K562 (cell line): ENCODE data around the gene TTC28. TPM values are rescaled to one million over a fixed set of nuclear protein-coding genes. Genes with fewer than 3 reads are reported as not detected.

ENCODE experiments used
- NR2C1 ChIP-seq, 2 experiments: fragments of 450-650 bp; IDR thresholded peaks; 2 replicates each; pipeline ENCODE4 v1.6.1; 2017; ENCODE audit warnings: mild to moderate bottlenecking in 2 of 2, antibody characterized with exemption in 1 of 2, inconsistent platforms in 1 of 2, missing compliant biosample characterization in 1 of 2, missing genetic modification characterization in 1 of 2
- ZNF316 ChIP-seq: fragments of 450-650 bp; IDR thresholded peaks from 2 replicates; pipeline ENCODE4 v1.6.1; 2016
- polyA plus RNA-seq, 8 experiments: library from polyadenylated mRNA; depleted of rRNA in 4 of 8; stranded (reverse) in 5 of 8; unstranded in 3 of 8; fragments of >200 nt; fragmentation: Nextera tagmentation in 2 of 8; fragmentation: Illumina TruSeq in 1 of 8; extraction: Ambion mirVana in 2 of 8; extraction: Trizol in 1 of 8; gene quantifications; 2 replicates each; pipeline versions ENCODE4 v1.2.1 to v1.2.3, GENCODE V29; 2011 to 2014; ENCODE audit warnings: inconsistent platforms in 1 of 8, missing spikeins in 1 of 8
- total RNA-seq, 7 experiments: library from RNA; depleted of rRNA in 6 of 7; stranded (reverse); fragments of >200 nt in 6 of 7; fragmentation: Illumina TruSeq in 2 of 7; extraction: Trizol in 2 of 7; gene quantifications; 2 replicates each; pipeline versions ENCODE4 v1.2.1 to v1.2.3, GENCODE V29; 2011 to 2021; ENCODE audit warnings: low replicate concordance in 1 of 7
- TF ChIP-seq, protein P1 (sequence below): fragments of 450-650 bp; IDR thresholded peaks from 2 replicates; pipeline ENCODE4 v1.6.1; 2016; ENCODE audit warnings: mild to moderate bottlenecking, moderate library complexity
- TF ChIP-seq, protein P2 (sequence below): fragments of 450-650 bp; formaldehyde crosslinking; IDR thresholded peaks from 2 replicates; pipeline ENCODE4 v1.4.0; 2020; ENCODE audit warnings: mild to moderate bottlenecking
- TF ChIP-seq, protein P3 (sequence below): fragments of 450-650 bp; IDR thresholded peaks from 2 replicates; pipeline ENCODE4 v1.7.1; 2018; ENCODE audit warnings: mild to moderate bottlenecking, low read depth; ENCODE audit not compliant: partially characterized antibody
- TF ChIP-seq, protein P4 (sequence below): fragments of 250-450 bp; sonication (Bioruptor Pico); IDR thresholded peaks from 2 replicates; pipeline ENCODE4 v1.5.0; 2021
- TF ChIP-seq, protein P5 (sequence below): fragments of 250-450 bp; sonication (Bioruptor Pico); IDR thresholded peaks from 2 replicates; pipeline ENCODE4 v1.9.0; 2021; ENCODE audit warnings: mild to moderate bottlenecking, inconsistent platforms

TTC28 gene
- total and polyA plus RNA-seq, 9 of the 15 experiments (the other 6 are each of a cell fraction or from before 2014, with no cell fraction given): 0.22 to 10.7 (median 3.1) TPM

DNA sequence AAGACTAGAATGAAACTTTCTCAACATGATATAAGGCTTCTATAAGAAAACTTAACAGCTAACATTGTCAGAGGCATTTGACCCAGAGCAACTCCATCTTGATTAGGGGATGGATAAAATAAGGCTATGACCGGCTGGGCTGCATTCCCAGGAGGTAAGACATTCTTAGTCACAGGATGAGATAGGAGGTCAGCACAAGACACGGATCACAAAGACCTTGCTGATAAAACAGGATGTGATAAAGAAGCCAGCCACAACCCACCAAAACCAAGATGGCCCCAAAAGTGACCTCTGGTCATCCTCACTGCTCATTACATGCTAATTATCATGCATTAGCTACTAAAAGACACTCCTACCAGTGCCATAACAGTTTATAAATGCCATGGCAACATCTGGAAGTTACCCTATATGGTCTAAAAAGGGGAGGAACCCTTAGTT lies 135.2 kb downstream of the TTC28 start (continued):
- TF ChIP-seq, protein P1, sequence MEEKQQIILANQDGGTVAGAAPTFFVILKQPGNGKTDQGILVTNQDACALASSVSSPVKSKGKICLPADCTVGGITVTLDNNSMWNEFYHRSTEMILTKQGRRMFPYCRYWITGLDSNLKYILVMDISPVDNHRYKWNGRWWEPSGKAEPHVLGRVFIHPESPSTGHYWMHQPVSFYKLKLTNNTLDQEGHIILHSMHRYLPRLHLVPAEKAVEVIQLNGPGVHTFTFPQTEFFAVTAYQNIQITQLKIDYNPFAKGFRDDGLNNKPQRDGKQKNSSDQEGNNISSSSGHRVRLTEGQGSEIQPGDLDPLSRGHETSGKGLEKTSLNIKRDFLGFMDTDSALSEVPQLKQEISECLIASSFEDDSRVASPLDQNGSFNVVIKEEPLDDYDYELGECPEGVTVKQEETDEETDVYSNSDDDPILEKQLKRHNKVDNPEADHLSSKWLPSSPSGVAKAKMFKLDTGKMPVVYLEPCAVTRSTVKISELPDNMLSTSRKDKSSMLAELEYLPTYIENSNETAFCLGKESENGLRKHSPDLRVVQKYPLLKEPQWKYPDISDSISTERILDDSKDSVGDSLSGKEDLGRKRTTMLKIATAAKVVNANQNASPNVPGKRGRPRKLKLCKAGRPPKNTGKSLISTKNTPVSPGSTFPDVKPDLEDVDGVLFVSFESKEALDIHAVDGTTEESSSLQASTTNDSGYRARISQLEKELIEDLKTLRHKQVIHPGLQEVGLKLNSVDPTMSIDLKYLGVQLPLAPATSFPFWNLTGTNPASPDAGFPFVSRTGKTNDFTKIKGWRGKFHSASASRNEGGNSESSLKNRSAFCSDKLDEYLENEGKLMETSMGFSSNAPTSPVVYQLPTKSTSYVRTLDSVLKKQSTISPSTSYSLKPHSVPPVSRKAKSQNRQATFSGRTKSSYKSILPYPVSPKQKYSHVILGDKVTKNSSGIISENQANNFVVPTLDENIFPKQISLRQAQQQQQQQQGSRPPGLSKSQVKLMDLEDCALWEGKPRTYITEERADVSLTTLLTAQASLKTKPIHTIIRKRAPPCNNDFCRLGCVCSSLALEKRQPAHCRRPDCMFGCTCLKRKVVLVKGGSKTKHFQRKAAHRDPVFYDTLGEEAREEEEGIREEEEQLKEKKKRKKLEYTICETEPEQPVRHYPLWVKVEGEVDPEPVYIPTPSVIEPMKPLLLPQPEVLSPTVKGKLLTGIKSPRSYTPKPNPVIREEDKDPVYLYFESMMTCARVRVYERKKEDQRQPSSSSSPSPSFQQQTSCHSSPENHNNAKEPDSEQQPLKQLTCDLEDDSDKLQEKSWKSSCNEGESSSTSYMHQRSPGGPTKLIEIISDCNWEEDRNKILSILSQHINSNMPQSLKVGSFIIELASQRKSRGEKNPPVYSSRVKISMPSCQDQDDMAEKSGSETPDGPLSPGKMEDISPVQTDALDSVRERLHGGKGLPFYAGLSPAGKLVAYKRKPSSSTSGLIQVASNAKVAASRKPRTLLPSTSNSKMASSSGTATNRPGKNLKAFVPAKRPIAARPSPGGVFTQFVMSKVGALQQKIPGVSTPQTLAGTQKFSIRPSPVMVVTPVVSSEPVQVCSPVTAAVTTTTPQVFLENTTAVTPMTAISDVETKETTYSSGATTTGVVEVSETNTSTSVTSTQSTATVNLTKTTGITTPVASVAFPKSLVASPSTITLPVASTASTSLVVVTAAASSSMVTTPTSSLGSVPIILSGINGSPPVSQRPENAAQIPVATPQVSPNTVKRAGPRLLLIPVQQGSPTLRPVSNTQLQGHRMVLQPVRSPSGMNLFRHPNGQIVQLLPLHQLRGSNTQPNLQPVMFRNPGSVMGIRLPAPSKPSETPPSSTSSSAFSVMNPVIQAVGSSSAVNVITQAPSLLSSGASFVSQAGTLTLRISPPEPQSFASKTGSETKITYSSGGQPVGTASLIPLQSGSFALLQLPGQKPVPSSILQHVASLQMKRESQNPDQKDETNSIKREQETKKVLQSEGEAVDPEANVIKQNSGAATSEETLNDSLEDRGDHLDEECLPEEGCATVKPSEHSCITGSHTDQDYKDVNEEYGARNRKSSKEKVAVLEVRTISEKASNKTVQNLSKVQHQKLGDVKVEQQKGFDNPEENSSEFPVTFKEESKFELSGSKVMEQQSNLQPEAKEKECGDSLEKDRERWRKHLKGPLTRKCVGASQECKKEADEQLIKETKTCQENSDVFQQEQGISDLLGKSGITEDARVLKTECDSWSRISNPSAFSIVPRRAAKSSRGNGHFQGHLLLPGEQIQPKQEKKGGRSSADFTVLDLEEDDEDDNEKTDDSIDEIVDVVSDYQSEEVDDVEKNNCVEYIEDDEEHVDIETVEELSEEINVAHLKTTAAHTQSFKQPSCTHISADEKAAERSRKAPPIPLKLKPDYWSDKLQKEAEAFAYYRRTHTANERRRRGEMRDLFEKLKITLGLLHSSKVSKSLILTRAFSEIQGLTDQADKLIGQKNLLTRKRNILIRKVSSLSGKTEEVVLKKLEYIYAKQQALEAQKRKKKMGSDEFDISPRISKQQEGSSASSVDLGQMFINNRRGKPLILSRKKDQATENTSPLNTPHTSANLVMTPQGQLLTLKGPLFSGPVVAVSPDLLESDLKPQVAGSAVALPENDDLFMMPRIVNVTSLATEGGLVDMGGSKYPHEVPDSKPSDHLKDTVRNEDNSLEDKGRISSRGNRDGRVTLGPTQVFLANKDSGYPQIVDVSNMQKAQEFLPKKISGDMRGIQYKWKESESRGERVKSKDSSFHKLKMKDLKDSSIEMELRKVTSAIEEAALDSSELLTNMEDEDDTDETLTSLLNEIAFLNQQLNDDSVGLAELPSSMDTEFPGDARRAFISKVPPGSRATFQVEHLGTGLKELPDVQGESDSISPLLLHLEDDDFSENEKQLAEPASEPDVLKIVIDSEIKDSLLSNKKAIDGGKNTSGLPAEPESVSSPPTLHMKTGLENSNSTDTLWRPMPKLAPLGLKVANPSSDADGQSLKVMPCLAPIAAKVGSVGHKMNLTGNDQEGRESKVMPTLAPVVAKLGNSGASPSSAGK: no peak
- TF ChIP-seq ZNF316: no peak
- TF ChIP-seq, protein P2, sequence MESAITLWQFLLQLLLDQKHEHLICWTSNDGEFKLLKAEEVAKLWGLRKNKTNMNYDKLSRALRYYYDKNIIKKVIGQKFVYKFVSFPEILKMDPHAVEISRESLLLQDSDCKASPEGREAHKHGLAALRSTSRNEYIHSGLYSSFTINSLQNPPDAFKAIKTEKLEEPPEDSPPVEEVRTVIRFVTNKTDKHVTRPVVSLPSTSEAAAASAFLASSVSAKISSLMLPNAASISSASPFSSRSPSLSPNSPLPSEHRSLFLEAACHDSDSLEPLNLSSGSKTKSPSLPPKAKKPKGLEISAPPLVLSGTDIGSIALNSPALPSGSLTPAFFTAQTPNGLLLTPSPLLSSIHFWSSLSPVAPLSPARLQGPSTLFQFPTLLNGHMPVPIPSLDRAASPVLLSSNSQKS (CRISPR knock-in tag): no peak
- no peak for TF ChIP-seq NR2C1 (IDR thresholded peaks at IDR 0.05)
- peak; percentile 85 for TF ChIP-seq NR2C1 (tag; IDR thresholded peaks at IDR 0.05)
- TF ChIP-seq, protein P3, sequence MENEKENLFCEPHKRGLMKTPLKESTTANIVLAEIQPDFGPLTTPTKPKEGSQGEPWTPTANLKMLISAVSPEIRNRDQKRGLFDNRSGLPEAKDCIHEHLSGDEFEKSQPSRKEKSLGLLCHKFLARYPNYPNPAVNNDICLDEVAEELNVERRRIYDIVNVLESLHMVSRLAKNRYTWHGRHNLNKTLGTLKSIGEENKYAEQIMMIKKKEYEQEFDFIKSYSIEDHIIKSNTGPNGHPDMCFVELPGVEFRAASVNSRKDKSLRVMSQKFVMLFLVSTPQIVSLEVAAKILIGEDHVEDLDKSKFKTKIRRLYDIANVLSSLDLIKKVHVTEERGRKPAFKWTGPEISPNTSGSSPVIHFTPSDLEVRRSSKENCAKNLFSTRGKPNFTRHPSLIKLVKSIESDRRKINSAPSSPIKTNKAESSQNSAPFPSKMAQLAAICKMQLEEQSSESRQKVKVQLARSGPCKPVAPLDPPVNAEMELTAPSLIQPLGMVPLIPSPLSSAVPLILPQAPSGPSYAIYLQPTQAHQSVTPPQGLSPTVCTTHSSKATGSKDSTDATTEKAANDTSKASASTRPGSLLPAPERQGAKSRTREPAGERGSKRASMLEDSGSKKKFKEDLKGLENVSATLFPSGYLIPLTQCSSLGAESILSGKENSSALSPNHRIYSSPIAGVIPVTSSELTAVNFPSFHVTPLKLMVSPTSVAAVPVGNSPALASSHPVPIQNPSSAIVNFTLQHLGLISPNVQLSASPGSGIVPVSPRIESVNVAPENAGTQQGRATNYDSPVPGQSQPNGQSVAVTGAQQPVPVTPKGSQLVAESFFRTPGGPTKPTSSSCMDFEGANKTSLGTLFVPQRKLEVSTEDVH: no peak
- TF ChIP-seq, protein P4, sequence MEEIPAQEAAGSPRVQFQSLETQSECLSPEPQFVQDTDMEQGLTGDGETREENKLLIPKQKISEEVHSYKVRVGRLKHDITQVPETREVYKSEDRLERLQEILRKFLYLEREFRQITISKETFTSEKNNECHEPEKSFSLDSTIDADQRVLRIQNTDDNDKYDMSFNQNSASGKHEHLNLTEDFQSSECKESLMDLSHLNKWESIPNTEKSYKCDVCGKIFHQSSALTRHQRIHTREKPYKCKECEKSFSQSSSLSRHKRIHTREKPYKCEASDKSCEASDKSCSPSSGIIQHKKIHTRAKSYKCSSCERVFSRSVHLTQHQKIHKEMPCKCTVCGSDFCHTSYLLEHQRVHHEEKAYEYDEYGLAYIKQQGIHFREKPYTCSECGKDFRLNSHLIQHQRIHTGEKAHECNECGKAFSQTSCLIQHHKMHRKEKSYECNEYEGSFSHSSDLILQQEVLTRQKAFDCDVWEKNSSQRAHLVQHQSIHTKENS (CRISPR knock-in tag): no peak
- TF ChIP-seq, protein P5, sequence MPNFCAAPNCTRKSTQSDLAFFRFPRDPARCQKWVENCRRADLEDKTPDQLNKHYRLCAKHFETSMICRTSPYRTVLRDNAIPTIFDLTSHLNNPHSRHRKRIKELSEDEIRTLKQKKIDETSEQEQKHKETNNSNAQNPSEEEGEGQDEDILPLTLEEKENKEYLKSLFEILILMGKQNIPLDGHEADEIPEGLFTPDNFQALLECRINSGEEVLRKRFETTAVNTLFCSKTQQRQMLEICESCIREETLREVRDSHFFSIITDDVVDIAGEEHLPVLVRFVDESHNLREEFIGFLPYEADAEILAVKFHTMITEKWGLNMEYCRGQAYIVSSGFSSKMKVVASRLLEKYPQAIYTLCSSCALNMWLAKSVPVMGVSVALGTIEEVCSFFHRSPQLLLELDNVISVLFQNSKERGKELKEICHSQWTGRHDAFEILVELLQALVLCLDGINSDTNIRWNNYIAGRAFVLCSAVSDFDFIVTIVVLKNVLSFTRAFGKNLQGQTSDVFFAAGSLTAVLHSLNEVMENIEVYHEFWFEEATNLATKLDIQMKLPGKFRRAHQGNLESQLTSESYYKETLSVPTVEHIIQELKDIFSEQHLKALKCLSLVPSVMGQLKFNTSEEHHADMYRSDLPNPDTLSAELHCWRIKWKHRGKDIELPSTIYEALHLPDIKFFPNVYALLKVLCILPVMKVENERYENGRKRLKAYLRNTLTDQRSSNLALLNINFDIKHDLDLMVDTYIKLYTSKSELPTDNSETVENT (CRISPR knock-in tag): no peak
